Measurements from ENCODE around the gene NR2E1.

The NR2E1 gene

DNA sequence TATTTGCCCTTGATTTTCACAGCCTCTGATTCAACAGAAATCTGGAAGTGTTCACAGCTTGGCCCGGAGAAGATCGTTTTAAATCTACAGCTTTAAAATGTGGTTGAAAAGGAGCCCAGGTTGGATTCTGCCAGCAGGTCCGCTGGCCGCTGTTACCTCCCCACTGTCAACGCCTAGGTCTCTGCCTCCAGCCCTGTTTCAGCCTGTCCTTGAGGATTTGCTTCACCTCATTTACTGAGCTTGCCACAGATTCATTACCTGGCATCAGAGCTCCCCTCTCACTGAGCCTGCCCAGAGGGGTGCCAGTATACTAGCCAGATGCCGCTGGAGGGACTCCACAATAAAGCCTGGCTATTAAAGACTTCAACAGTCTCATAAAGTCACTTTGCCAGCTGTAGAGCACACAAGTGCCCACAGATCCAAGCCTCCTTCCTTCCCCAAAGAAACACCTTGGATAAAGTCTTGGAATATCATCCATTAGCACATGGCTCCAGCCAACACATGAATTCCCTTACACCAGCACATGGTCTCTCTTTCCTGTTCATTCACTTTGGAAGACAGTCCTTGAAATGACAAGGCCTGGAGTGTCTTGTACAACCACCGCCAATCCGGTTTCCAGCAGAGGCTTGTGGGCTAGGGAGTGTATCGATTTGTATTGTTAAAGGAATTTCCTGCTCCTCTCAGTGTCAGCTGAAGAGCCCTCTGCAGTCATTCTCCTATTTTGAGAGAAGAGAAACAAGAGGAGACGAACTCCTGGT lies 9.5 kb upstream of the NR2E1 start:
- no peak for DNase-seq

DNA sequence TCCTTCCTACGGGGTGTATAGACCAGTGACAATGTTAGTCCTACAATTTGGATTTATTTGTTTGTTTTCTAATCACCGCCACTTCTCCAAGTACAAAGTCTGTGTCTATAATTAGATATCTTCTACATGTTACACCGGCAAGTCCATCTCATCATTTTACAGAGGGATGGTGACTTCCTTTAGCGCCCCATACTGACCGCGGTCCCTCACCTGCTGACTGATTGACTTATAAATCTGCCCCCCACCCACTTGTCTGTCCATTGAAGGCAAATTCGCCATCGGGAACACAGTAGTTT lies 8.9 kb upstream of the NR2E1 start:
- no peak for DNase-seq

DNA sequence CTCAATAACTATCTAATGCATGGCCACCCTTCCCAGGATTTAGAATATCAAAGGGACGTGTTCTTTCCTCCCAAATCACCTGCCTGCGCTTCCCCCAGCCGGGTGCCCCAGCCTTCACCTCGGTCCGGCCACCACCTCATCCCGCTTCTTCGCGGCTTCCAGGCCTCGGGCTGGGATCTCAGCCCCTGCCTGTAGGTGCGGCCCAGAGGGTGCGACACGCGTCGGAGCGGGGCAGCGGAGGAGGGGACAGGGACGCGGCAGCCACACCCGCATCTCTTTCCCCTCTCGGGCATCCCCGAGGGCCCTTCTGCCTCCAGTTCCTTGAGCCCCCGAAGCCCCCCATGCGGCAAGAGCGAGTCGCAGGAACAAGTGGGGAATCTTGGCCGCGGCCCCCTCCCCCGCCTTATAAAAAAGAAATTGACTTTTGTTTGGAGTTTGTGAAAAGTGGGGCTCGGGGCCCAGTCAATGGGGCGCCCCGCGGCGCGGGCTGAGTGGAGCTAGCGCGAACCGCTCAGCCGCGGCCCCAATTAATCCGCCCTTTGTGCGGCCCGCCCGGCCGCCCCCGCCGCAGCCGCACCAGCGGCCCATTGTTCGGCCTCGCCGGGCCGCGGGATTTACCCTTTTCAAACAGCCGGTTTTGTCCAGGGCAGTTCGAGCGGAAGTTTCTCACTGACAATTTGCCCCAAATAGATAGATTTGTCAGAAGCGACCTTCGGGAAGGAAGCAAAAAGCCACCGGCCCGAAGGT lies 8.4 kb upstream of the NR2E1 start:
- no peak for DNase-seq

DNA sequence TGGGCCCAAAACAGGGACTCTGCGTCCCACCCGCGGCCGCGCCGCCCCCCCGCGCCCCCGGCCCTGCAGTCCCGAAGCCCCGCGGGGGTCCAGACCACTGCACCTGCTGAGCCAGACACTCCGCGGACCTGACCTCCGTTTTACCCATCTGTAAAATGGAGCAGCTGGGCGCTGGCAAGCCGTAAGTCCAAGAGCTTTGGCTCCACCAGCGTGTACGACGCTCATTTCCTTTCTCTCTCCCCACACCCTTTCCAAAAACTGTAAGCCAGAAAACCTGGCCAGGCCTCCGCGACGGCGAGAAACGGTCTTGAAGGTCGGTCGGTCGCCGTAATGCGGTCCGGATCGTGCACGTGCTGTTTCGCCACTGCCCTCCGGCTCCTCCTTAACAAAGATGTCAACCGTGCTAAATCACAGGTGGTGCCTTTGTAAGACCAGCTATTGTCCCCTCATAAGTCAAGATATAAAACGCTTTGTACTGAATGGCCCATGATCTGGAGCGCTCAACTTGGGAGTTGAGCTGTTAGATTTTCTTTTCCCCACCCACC lies 7.8 kb upstream of the NR2E1 start:
- DNase-seq = no peak

DNA sequence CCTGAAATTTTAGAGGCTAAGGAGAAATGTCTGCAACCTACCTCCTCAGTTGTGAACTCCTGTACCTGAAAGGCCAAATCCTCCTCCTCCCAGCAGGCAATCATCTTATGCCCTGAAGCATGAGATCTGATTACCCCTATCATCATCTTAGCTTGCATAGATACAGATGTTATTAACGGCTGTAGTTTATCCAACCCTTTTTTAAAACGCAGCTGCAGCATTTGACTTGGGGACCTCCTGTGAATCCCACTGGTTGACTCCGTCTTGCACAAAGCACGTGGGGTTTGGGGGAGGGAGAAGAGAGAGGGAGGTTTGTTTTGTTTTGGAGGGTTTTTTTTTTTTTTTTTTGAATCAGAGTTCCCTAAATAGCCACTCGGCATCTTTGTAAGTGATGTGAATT lies 5.8 kb upstream of the NR2E1 start:
- no peak for DNase-seq

DNA sequence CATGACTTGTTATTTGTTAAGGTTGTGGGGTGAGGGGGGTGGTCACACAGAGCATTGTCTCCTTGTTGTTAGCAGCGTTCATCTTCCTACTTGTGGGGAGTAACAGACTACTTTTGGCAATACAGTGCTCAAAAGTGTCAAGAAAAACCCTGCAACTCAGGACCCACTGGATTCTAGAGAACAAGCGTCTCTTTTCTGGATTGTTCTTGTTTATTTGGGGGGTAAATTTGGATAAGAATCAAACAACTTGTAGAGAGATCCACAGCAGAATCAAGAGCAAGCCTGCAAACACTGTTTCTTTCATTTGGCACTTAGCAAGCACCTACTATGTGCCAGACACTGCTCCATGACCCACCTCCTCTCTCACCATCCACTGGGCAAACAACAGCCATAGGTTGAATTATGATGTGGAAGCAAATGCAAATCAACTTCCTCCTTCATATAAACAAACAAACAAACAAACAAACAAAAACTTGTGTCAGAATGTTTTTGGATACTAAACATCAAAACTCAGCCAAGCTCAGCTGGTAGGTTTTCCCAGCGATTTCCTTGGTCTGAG lies 4.0 kb upstream of the NR2E1 start:
- DNase-seq = no peak

DNA sequence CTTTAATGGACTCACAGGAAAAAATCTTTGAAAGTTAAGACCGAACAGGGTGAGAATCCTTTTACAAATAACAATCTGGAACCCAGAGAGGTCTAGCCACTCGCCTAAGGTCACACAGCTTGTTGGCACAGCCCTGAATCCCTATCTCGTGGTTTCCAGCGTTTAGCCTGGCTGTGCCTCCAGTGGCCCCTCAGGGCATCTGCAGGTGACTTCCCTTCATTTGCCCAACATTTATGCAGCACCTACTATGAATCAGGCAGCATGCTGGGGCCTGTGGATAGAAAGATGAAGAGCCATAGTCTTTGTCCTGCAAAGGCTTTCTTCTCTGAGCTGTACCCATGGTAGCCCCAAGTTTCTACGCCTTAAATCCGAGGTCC lies 2.6 kb upstream of the NR2E1 start:
- DNase-seq = no peak

DNA sequence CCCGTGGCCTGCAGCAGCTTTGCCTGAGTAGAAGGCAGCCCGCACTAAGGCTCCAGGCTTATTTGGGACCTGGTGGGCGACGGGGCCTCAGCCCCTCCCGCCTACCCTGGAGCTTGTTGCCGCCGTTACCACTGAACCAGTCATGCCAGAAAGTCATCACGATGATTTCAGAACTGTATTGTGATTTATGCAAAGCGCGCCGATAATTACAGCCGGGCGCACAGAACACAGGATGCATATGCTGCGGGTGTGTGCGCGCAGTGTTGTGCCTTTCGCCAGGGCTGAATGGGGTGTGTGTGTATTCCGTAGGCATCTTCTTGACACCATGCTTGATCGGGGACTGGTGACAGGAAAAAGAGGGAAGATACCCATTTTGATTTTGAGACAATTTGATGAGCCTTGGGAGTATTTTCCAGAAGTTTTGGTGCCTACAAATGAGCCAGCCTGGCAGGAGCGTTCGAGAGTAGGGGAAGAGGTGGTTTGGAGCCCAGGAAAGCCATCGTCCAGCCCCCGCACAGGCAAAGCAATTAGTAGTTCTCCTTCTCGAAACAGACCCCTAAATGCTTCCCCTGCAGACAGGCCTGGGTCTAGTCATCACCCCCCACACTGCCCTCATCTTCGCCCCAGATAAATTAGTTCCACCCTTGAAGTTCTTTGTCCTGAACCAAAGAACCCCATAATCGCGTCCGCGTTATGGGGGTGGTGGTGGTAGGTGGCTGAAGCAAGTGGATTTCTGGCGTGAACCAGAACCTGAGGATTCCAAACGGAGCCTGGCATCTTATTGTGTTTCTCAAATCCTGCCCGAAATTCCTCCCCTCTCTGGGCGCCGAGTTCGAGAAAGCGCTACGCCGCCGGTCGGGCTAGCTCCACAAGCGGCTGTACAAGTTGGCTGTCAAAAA lies 1.9 kb upstream of the NR2E1 start:
- no peak for DNase-seq

DNA sequence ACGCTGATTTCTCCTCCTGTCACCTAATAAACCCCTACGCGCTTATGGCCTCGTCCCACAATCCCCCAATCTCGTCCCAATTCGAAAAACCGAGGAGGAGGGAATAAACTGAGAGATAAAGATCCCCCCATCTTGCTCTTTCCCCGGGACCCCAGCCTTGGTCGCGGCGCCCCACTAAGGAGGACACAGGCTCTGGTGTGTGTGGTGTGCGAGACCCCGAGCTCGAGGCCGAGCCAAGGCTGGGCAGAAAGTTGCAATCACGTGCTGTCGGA lies 1.3 kb upstream of the NR2E1 start:
- no peak for DNase-seq

DNA sequence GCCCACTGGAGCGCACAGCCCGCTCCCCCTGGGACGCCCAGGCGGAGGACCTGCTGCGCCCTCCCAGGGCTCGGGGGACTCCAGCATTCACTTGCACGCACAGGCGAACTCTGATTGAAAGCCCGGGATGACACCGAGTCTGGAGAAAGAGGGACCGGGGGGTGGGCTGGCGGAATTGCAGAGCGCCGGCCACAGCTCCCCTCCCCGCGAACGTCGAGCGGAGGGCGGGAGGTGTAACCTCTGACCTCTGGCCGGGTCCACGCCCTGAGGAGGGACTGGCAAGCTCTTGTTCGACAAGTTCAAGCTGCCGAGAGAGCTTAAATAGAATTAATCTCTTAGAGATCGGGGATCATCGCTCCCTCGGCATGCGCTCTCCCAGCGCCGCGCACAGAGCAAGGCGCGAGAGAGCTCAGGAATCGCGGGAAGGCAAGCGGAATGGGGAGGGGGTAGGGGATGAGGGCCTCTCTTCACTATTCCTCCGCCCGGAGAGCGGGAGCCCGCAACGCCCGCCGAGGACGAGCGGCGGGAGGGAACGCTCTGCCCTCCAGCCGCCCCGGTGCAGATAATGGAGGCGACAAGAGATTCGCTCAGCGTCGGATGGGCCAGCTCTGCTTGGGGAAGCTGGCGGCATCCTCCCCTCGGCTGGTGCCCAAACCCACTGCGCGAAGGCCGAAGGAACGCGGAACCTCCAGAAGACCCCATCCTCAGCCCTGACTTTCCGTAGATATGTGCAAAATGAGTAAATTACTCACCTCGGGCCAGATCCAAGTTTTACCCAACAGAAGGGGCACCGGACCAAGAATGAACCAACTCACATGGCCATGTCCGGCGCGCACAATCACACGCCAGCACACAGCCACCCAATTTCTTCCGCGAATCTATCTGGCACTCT lies 761 bp upstream of the NR2E1 start:
- no peak for DNase-seq

DNA sequence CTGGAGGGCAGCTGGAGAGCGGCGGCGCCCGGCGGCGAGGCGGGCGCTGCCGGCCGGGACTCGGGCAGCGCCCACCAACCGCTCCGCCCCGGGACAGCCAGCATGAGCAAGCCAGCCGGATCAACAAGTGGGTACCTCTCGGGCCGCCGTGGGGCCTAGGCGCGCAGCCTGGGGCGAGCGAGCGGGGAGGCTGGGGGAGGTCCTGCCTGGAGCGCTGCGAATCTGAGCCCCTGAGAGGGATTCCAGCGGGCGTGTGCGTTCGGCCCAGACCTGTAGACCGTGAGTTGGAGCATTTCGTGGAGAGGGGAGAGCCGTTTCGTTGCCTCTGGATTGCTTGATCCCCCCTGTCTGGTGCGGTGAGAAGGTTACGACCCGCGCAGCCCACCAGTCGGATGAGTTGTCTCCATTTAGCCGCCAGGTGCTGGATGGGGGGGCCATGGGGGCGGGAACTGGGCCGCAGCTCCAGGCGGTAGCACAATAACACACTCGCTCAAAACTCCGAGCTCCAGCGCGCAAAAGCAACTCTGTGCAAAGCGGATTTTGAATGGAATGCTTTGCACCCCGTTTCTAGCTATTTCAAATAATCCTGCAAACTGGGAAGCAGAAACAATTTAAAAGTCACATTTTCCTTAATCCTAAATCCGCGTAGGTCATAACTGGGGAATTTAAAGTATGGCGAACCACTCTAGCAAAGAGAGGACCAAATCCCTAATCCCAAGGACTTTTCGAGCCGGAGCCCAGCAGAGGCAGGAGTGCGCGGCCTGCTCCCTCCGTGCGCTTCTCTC lies 1.0 kb downstream of the NR2E1 start:
- DNase-seq = no peak

DNA sequence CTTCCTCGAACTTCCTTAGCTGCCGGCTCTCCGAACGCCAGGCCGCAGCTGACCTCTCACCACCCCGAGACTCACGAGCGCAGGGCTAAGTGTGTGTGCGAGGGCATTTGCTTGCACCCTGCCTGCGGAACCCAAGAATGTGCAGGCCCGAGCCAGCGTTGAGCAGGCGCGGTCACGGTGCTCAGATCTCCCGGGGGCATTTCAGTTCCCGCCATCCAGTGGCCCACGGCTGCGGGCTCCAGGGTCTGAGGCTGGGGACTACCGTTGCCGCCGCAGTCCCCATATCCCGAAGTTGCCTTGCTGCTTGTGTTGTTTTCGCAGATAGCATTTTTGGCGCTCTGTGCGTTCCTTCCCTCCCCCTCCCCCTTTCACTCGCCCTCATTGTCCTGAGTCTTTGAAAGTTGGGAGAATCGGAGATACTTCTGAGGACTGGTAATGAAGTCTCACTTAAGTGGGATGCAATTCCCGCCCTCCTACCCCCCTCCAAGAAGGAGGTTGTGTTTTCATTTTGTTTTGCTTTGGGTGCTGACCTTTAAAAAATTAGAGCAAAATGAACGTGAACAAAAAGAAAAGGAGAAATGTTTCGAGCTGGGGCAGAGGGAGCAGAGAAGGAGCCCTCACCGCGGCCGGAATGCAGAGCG lies 1.7 kb downstream of the NR2E1 start:
- DNase-seq = no peak

DNA sequence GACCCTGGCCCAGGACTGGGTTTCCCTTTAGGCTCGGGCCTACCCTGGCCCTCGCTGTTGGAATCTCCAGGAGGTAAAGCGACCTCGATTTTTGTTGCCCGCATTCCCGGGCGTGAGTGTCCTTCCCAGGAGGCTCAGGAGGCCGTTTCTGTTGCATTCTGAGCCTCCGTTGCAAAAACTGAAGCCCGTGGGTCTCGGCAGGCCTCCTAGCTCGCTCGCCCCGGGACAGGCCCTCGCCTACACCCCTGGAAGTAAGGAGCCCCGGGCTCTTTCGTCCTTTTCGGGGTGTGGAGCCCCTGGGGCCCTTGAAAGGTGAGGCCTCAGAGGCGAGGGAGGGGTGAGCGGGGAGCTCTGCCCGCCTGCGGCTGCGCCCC lies 2.3 kb downstream of the NR2E1 start:
- no peak for DNase-seq

DNA sequence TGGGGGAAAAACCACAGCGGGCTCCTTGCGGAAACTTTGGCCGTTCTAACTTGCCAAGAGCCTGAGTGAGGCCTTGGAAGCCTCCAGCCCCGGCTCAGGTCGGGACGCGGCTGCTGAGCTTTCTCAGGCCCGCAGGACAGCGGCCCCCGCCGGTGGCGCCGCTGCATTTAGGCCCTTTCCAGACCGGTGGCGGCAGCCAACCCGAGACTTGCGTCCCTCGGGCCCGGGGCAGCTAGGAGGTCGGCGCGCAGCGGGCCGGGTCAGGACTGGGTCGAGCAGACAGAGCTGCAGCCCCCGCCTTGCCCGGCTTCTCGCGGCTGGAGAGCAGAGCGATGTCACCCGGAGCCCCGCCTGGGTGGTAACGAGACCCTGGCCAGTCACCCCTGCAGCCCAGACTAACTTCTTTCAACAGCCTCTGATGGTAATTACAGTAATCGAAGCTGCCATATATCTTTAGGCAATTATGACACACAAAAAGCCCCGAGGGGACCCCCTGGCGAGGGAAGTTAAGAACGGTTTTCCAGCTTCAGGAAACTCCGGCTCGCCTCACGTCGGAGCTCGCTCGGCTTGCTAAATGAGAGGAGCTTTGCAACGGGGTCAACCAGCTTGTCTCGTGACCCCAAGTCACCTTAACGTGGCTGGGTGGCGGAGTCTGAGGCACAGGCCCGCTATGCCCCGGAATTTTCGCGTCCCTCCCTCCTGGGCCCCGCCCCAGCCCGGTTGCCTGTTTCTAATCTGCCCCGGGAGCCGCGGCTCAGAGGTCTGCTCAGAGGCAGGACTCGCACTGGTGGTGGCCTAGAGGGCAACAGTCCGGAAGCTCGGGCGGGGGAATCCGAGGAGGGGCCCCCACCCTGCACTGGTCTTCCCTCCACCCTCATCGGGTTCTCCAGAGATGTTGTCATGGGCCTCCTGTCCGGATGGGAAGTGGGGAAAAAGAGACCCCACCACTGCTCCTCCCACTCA lies 3.0 kb downstream of the NR2E1 start:
- no peak for DNase-seq

DNA sequence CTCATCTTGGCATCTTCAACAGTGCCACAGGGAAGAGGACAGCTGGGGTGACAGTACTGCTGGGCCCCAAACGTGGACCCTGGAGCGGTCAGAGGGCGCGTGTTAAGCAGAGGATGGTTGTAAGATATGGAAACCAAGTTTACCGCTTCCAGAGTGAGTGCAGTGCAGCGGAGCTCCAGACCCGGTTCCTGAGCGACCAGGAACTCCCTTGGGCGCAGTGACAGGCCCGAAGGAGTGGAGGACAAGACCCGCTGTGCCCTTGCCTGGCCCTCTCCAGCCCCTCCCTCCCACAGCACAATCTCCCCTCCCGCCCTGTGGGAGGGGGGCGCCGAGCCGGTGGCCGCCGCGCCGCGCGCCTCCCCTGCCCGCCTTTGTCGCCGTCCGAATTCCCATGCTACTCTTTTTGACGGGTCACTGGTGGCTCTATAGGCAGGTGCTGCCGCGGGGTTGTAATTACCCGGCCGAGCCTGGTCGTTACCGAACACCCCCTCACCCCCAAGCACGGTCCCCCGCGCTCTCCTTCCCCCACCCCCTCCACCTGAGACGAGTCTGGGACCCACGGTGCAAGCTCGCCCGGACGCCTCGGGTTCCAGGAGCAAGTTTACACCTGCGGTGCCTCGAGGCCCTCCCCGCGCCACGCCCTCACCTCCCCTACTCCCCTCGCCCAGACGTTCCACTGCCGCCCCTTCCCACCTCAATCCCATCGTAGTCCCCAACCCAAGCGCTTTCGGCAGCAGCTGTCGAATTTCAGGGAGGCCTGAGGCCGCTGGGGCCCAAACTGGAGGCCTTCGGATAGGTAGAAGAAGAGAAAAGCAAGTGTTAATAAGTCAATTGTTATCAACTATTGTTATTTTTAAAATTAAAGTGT lies 3.9 kb downstream of the NR2E1 start:
- no peak for DNase-seq

DNA sequence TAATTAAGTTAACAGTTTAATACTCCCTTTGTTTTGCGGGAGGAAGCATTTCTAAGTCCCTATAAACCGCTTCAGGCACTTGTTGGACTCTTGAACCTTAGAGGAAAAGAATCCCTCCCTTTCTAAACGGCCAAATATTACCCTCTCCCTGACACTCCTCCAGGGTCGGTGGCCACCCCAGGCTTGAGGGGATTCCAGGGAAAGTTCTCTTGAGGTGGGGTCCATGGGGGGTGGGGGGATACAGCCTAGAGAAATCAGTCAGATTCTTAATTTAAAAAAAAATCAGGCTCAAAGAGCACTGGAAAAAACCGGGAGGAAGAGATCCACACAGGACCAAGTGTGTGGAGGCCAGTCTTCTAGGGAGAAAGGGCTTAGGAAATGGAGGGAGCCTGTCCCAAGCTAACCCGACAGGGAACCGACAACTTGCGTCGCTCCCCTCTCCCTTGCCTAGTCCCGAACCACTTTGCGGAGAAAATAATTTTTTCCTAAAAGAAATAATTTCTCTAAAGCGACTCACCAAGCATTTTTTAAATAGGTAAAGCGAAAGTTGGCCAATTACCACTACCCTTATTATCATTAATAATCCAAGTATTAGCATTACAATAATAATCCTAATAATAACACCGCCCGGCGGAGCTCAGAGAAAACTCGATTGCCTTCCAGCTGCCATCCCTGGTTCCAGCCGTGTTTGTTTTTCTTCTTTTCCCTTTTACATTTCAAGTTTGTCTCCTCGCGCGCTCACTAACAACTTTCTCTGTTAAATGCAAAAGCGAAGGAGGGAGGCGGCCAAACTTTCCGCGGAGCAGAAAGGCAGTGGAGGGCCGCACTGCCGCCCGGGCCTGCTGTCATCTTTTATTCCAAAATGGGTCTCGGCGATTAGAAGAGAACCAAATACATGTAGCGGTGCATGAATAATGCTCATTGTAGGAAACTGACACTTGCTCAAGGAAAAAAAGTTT lies 4.8 kb downstream of the NR2E1 start:
- DNase-seq = no peak

DNA sequence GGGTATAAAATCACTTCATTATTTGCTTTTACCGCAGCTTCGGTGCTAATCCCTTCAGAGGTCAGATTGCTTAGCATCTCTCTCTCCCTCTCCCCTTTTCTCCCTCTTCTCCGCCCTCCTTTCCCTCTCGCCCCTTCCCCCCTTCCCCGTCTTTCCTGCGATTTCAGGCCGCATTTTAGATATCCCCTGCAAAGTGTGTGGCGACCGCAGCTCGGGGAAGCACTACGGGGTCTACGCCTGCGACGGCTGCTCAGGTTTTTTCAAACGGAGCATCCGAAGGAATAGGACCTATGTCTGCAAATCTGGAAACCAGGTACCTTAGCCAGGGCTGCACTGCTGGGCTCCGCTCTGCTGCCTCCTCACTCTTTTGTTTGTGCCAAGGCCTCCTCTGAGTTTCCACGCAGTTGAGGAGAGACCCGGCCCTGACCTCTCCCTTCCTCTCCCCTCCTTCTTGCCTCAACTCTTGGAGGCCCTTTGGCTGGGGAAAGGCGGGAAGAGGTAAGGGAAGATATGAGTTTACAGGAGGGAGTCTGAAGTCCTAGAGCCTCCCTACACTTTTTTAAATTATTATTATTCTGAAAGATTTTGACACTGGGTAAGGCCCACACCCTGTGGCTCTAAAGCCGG lies 5.6 kb downstream of the NR2E1 start:
- DNase-seq = no peak

Data from GDM1 (cell line).